PFSK-1 (cell line): ENCODE data around the gene SPATA12.

ENCODE experiments used
- FOXP2 ChIP-seq: optimal IDR thresholded peaks from 2 replicates; pipeline ENCODE3; 2011; ENCODE audit warnings: borderline replicate concordance, control low read depth, inconsistent platforms; ENCODE audit not compliant: insufficient read depth; ENCODE audit errors: extremely low read length, extremely low read depth
- POLR2AphosphoS5 ChIP-seq: IDR thresholded peaks from 2 replicates; pipeline ENCODE4 v1.6.1; 2012; ENCODE audit warnings: low read depth, mild to moderate bottlenecking, control low read depth, low read length, moderate library complexity
- SIN3A ChIP-seq: IDR thresholded peaks from 2 replicates; pipeline ENCODE4 v1.6.1; 2012; ENCODE audit warnings: mild to moderate bottlenecking, low read length, moderate library complexity, borderline replicate concordance; ENCODE audit not compliant: insufficient read depth
- TAF1 ChIP-seq: IDR thresholded peaks from 2 replicates; pipeline ENCODE4 v1.6.1; 2012; ENCODE audit warnings: low read length, control low read depth, borderline replicate concordance; ENCODE audit not compliant: insufficient read depth
- TF ChIP-seq, protein P1 (sequence below), 2 experiments: IDR thresholded peaks; 2 replicates each; pipeline versions ENCODE4 v1.6.1 to v1.8.0; 2011 to 2012; ENCODE audit warnings: low read depth in 2 of 2, low read length in 2 of 2, control low read depth in 1 of 2, inconsistent platforms in 1 of 2, mild to moderate bottlenecking in 1 of 2, moderate library complexity in 1 of 2; ENCODE audit not compliant: insufficient read depth in 1 of 2

The SPATA12 gene

GRCh38 chr3:57080171-57080570 is 19.7 kb downstream of the SPATA12 start:
- TF ChIP-seq POLR2AphosphoS5 (no peak), FOXP2 (no peak), SIN3A (no peak), TAF1 (no peak)
- TF ChIP-seq, protein P1, sequence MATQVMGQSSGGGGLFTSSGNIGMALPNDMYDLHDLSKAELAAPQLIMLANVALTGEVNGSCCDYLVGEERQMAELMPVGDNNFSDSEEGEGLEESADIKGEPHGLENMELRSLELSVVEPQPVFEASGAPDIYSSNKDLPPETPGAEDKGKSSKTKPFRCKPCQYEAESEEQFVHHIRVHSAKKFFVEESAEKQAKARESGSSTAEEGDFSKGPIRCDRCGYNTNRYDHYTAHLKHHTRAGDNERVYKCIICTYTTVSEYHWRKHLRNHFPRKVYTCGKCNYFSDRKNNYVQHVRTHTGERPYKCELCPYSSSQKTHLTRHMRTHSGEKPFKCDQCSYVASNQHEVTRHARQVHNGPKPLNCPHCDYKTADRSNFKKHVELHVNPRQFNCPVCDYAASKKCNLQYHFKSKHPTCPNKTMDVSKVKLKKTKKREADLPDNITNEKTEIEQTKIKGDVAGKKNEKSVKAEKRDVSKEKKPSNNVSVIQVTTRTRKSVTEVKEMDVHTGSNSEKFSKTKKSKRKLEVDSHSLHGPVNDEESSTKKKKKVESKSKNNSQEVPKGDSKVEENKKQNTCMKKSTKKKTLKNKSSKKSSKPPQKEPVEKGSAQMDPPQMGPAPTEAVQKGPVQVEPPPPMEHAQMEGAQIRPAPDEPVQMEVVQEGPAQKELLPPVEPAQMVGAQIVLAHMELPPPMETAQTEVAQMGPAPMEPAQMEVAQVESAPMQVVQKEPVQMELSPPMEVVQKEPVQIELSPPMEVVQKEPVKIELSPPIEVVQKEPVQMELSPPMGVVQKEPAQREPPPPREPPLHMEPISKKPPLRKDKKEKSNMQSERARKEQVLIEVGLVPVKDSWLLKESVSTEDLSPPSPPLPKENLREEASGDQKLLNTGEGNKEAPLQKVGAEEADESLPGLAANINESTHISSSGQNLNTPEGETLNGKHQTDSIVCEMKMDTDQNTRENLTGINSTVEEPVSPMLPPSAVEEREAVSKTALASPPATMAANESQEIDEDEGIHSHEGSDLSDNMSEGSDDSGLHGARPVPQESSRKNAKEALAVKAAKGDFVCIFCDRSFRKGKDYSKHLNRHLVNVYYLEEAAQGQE (IDR thresholded peaks at IDR 0.05; ENCODE audit: insufficient read depth in 1 of 2, low read depth in 2 of 2, low read length in 2 of 2): no peak

DNA sequence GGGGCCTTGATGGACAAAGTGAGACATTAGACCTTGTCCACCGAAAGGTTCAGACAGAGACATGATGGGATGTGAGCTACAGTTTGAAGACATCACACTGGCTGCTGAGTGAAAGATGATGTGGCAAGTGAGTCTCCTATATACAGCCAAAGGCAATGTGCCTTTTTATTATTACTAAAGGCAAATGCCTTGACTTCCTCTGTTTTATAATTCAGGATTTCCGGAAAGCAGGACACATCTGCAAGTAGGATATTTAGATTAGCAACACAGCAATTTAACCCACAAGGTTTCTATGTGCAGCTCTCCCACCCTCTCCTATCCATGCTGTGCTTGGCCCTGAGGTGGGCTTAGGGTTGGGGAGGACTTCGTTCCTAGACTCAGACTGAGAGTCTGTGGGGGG is 20.7 kb downstream of the SPATA12 start:
- TF ChIP-seq, protein P1 (IDR thresholded peaks at IDR 0.05; ENCODE audit: insufficient read depth in 1 of 2, low read depth in 2 of 2, low read length in 2 of 2): no peak
- no peak for TF ChIP-seq POLR2AphosphoS5

GRCh38 chr3:57082481-57082880 is 22.0 kb downstream of the SPATA12 start:
- TF ChIP-seq SIN3A (no peak), FOXP2 (no peak), POLR2AphosphoS5 (no peak), TAF1 (no peak)
- TF ChIP-seq, protein P1 (IDR thresholded peaks at IDR 0.05; ENCODE audit: insufficient read depth in 1 of 2, low read depth in 2 of 2, low read length in 2 of 2): no peak

DNA sequence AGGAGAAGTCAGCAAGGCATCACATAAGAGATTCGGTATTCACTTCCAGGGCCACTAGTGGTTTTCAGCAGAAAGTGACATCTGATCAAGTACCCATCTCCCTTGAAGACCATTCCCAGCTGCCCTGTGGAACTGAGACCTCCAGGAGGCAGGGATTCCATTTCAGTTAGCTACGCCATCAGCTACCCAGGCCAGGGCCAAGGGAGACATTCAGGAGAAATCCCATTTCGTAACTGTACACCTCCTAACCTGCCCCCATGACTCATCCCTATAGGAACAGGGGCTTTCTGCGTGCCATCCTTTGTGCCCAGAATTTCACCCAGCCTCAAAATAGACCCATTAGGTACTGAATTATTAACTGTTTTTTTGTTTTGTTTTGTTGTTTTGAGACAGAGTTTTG is 24.7 kb downstream of the SPATA12 start:
- TF ChIP-seq TAF1: no peak
- no peak for TF ChIP-seq FOXP2
- no peak for TF ChIP-seq SIN3A
- no peak for TF ChIP-seq POLR2AphosphoS5
- TF ChIP-seq, protein P1 (IDR thresholded peaks at IDR 0.05; ENCODE audit: insufficient read depth in 1 of 2, low read depth in 2 of 2, low read length in 2 of 2): no peak

DNA sequence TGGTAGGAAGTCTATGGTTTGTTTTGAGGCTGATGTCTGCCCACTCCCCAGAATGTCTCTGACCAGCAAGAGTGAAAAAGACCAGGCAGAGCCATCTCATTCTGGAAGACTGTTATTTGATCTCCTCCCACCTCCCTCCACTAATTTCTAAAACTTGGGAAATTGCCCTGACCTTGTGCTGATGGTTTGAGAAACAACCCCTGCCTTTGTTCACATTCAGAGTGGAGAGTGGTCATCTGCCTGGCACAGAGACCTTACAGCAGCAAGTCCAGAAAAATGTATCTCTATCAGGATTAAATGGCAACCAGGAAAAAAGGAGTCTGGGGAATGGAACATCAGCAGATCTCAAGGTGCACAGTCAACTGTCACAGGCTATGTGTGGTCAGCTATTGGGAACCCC is 25.7 kb downstream of the SPATA12 start:
- TF ChIP-seq, protein P1 (IDR thresholded peaks at IDR 0.05; ENCODE audit: insufficient read depth in 1 of 2, low read depth in 2 of 2, low read length in 2 of 2): no peak
- TF ChIP-seq TAF1 (no peak), FOXP2 (no peak), POLR2AphosphoS5 (no peak), SIN3A (no peak)
